HepG2 (cell line): ENCODE data around the gene RABEP2. TPM values are rescaled to one million over a fixed set of nuclear protein-coding genes. Genes with fewer than 3 reads are reported as not detected.

Experiments
- CCDC6 ChIP-seq: sonication (generic); formaldehyde crosslinking; IDR thresholded peaks from 2 replicates; pipeline ENCODE4 v1.8.1; 2022; ENCODE audit warnings: mild to moderate bottlenecking, missing genetic modification reagents, moderate library complexity
- CTCF ChIP-seq: sonication (generic); formaldehyde crosslinking; IDR thresholded peaks from 2 replicates; pipeline ENCODE4 v1.5.0; 2020; ENCODE audit warnings: mild to moderate bottlenecking, missing genetic modification reagents, moderate library complexity
- FOXJ3 ChIP-seq: sonication (generic); formaldehyde crosslinking; IDR thresholded peaks from 2 replicates; pipeline ENCODE4 v1.4.0; 2020; ENCODE audit warnings: missing genetic modification reagents, mild to moderate bottlenecking, borderline replicate concordance
- GABPB1 ChIP-seq: IDR thresholded peaks from 2 replicates; pipeline ENCODE4 v1.6.1; 2016; ENCODE audit warnings: mild to moderate bottlenecking, missing genetic modification reagents, moderate library complexity, missing compliant biosample characterization
- HHEX ChIP-seq: IDR thresholded peaks from 2 replicates; pipeline ENCODE4 v1.6.1; 2016; ENCODE audit warnings: control low read depth
- HIVEP1 ChIP-seq: sonication (generic); formaldehyde crosslinking; IDR thresholded peaks from 2 replicates; pipeline ENCODE4 v1.4.0; 2020; ENCODE audit warnings: mild to moderate bottlenecking, missing genetic modification reagents
- KAT7 ChIP-seq: IDR thresholded peaks from 2 replicates; pipeline ENCODE4 v1.6.1; 2018; ENCODE audit warnings: borderline replicate concordance, missing compliant biosample characterization
- MNT ChIP-seq: fragments of 450-650 bp; IDR thresholded peaks from 2 replicates; pipeline ENCODE4 v1.6.1; 2016
- NONO ChIP-seq, 2 experiments: fragments of 450-650 bp in 1 of 2; sonication (generic) in 1 of 2; formaldehyde crosslinking in 1 of 2; IDR thresholded peaks in 1 of 2; conservative IDR thresholded peaks in 1 of 2; 2 replicates each; pipeline versions ENCODE4 v1.6.1 to v1.8.0; 2017 to 2022; ENCODE audit warnings: mild to moderate bottlenecking in 1 of 2, missing genetic modification reagents in 1 of 2, moderate library complexity in 1 of 2
- SIX4 ChIP-seq: sonication (generic); formaldehyde crosslinking; IDR thresholded peaks from 2 replicates; pipeline ENCODE4 v1.4.0; 2020; ENCODE audit warnings: missing genetic modification reagents
- SMAD9 ChIP-seq: sonication (generic); formaldehyde crosslinking; IDR thresholded peaks from 2 replicates; pipeline ENCODE4 v1.5.1; 2020; ENCODE audit warnings: mild to moderate bottlenecking, missing genetic modification reagents
- TBP ChIP-seq: sonication (generic); formaldehyde crosslinking; IDR thresholded peaks from 2 replicates; pipeline ENCODE4 v1.5.0; 2020; ENCODE audit warnings: missing genetic modification reagents
- THAP9 ChIP-seq: sonication (generic); formaldehyde crosslinking; IDR thresholded peaks from 2 replicates; pipeline ENCODE4; 2020; ENCODE audit warnings: missing genetic modification reagents, mild to moderate bottlenecking, borderline replicate concordance
- ZNF329 ChIP-seq: sonication (generic); formaldehyde crosslinking; IDR thresholded peaks from 2 replicates; pipeline ENCODE4 v1.9.0; 2021; ENCODE audit warnings: low read depth, mild to moderate bottlenecking, missing genetic modification reagents
- ZNF337 ChIP-seq: sonication (generic); formaldehyde crosslinking; IDR thresholded peaks from 2 replicates; pipeline ENCODE4 v1.5.1; 2020; ENCODE audit warnings: missing genetic modification reagents, low read depth, mild to moderate bottlenecking, borderline replicate concordance
- ZNF33B ChIP-seq: sonication (generic); formaldehyde crosslinking; IDR thresholded peaks from 2 replicates; pipeline ENCODE4 v1.5.1; 2020; ENCODE audit warnings: mild to moderate bottlenecking, missing genetic modification reagents
- ZNF576 ChIP-seq: sonication (generic); formaldehyde crosslinking; IDR thresholded peaks from 2 replicates; pipeline ENCODE4 v1.4.0; 2020; ENCODE audit warnings: mild to moderate bottlenecking, missing genetic modification reagents
- ZNF691 ChIP-seq: sonication (generic); formaldehyde crosslinking; IDR thresholded peaks from 2 replicates; pipeline ENCODE4 v1.4.0; 2020; ENCODE audit warnings: missing genetic modification reagents, low read depth, mild to moderate bottlenecking, borderline replicate concordance
- ZNF777 ChIP-seq: sonication (generic); formaldehyde crosslinking; IDR thresholded peaks from 2 replicates; pipeline ENCODE4 v1.4.0; 2020; ENCODE audit warnings: missing genetic modification reagents
- ZSCAN20 ChIP-seq: sonication (generic); formaldehyde crosslinking; IDR thresholded peaks from 2 replicates; pipeline ENCODE4 v1.4.0; 2020; ENCODE audit warnings: missing genetic modification reagents, mild to moderate bottlenecking, borderline replicate concordance
- polyA plus RNA-seq, 8 experiments: library from polyadenylated mRNA; depleted of rRNA in 3 of 8; stranded (reverse) in 7 of 8; unstranded in 1 of 8; fragments of >200 nt; fragmentation: Illumina TruSeq in 4 of 8; extraction: Trizol in 4 of 8; gene quantifications; 2 replicates each; pipeline versions ENCODE4 v1.2.1 to v1.2.3, GENCODE V29; 2011 to 2016; ENCODE audit warnings: low read depth in 4 of 8, missing spikeins in 1 of 8, mixed read lengths in 1 of 8; ENCODE audit not compliant: insufficient read depth in 1 of 8
- total RNA-seq, 5 experiments: library from RNA; depleted of rRNA; stranded (reverse); fragments of >200 nt; fragmentation: Illumina TruSeq; extraction: Trizol; gene quantifications; 2 replicates each; pipeline ENCODE4 v1.2.3, GENCODE V29; 2016; ENCODE audit warnings: low read depth in 1 of 5

RABEP2 gene
- total and polyA plus RNA-seq, 2 of the 13 experiments (the other 11 are each of a cell fraction or from before 2014, with no cell fraction given) = 10.8 to 18.4 TPM

GRCh38 chr16:28950648-28951409 lies 25.8 kb upstream of the RABEP2 start, which contains the start of gene NFATC2IP (continued):
- TF ChIP-seq ZNF33B (CRISPR knock-in tag) = no peak
- no peak for TF ChIP-seq CTCF
- TF ChIP-seq HIVEP1 (CRISPR knock-in tag) = no peak
- peak; percentile 80 for TF ChIP-seq MNT
- TF ChIP-seq ZNF329 (CRISPR knock-in tag) = no peak
- peak; percentile 63; the same call in 1 of the 2 replicates for TF ChIP-seq KAT7 (CRISPR knock-in tag)
- no peak for TF ChIP-seq HHEX
- TF ChIP-seq TBP (CRISPR knock-in tag) = no peak
- TF ChIP-seq ZSCAN20 = peak; percentile 65; the same call in 1 of the 2 replicates
- no peak for TF ChIP-seq FOXJ3 (CRISPR knock-in tag)
- TF ChIP-seq ZNF337 (CRISPR knock-in tag) = no peak
- no peak for TF ChIP-seq SIX4 (CRISPR knock-in tag)
- TF ChIP-seq GABPB1 (CRISPR knock-in tag) = peak; percentile 95
- TF ChIP-seq ZNF777 (CRISPR knock-in tag) = 0 out of 2 replicates have a peak, but pooled peaks have one; percentile 38
- TF ChIP-seq SMAD9 = no peak
- TF ChIP-seq ZNF691 (CRISPR knock-in tag) = no peak
- TF ChIP-seq THAP9 (CRISPR knock-in tag) = peak; percentile 56; the same call in 1 of the 2 replicates
- TF ChIP-seq ZNF576 = no peak
- TF ChIP-seq NONO (IDR thresholded peaks at IDR 0.05) = no peak
- TF ChIP-seq NONO (CRISPR knock-in tag; conservative IDR thresholded peaks at IDR 0.05) = peak; percentile 82
- TF ChIP-seq CCDC6 = 0 out of 2 replicates have a peak, but pooled peaks have one; percentile 55
